Fibroblast of lung (primary cell): Measurements from ENCODE around the gene KRR1.

ENCODE experiments used
- CTCF ChIP-seq, 2 donors: IDR thresholded peaks in 1 of 2; conservative IDR thresholded peaks in 1 of 2; 1 replicate in 1 of 2; 2 replicates in 1 of 2; pipeline ENCODE4 v1.5.1; 2011 to 2012; ENCODE audit warnings: low read length in 2 of 2, control low read depth in 1 of 2, inconsistent platforms in 1 of 2, low read depth in 1 of 2, mild to moderate bottlenecking in 1 of 2
- EZH2 ChIP-seq: IDR thresholded peaks from 2 replicates; pipeline ENCODE4 v1.5.1; 2012; ENCODE audit warnings: low read length, control low read depth, mild to moderate bottlenecking; ENCODE audit errors: missing control alignments

GRCh38 chr12:75528692-75529091, 17.3 kb upstream of the KRR1 start:
- no peak for TF ChIP-seq CTCF (conservative IDR thresholded peaks at IDR 0.05 in 1 of 2, IDR thresholded peaks at IDR 0.05 in 1 of 2; ENCODE audit: low read depth in 1 of 2, low read length in 2 of 2)
- no peak for TF ChIP-seq EZH2
